ENCODE data around the gene IQSEC2.

Gene IQSEC2

DNA sequence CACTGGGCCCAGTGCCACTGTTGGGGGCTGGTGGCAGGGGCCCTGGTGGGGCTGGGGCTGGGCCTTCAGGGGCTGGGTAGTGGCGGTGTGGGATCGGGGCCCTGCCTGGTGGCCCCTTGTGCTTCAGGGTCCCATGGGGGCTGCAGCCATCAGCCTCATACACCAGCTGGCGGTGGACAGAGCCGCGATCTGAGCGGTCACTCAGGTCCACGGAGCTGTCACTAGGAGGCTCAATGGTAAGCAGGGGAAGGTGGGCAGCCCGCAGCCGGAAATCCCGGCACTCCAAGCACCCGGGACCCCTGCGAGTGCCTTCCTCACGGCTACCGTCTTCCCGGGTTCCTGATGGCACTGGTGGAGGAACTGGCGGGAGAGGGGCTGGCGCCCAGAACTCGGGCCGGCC is 30.8 kb downstream of the IQSEC2 start:
- Histone ChIP-seq H3K4me2 (ENCODE audit: low read length) (no peak overlapping the region), H3K4me3 (ENCODE audit: low read length) (no peak overlapping the region), H3K36me3 (ENCODE audit: control insufficient read depth, insufficient read depth, low read length) (no peaks in the 10 kb centered on the region), H3K56ac (ENCODE audit: low read length) (no peak overlapping the region), H4K5ac (ENCODE audit: low read length) (no peak overlapping the region), H3K27me3 (ENCODE audit: insufficient read depth, low read length, poor library complexity) (no peaks in the 10 kb centered on the region), H4K8ac (ENCODE audit: low read depth, low read length) (no peak overlapping the region), H3K18ac (ENCODE audit: low read length) (no peak overlapping the region), H3K27ac (ENCODE audit: low read depth, low read length) (no peak overlapping the region), H3K79me2 (ENCODE audit: control insufficient read depth, insufficient read depth, low read length) (no peaks in the 10 kb centered on the region), H3K23ac (ENCODE audit: low read length) (no peak overlapping the region), H2BK120ac (ENCODE audit: low read depth, low read length) (no peak overlapping the region), H2AK5ac (ENCODE audit: low read length) (no peak overlapping the region), H3K4me1 (ENCODE audit: control insufficient read depth, low read depth, low read length) (no peaks in the 10 kb centered on the region), H2BK5ac (ENCODE audit: low read length) (no peak overlapping the region), H3K4ac (ENCODE audit: low read depth, low read length) (no peak overlapping the region), H3K9ac (ENCODE audit: low read length) (no peak overlapping the region), H2BK15ac (replicated peaks; ENCODE audit: low read depth) (no peak overlapping the region), H3K79me1 (ENCODE audit: low read length) (no peaks in the 10 kb centered on the region)
- DNase-seq, result no peak
- WGBS (ENCODE audit: extremely low coverage, insufficient coverage, low lambda C conversion rate), result no CpG with 5 or more reads among the region's 19 CpGs

- no peak overlapping the region for H3K4me2 ChIP-seq (ENCODE audit: low read length)
- H4K5ac ChIP-seq (ENCODE audit: low read length), result no peak overlapping the region
- H3K56ac ChIP-seq (ENCODE audit: low read length), result no peak overlapping the region
- H2AK5ac ChIP-seq (ENCODE audit: low read length), result no peak overlapping the region
- no peak overlapping the region for H2BK120ac ChIP-seq (ENCODE audit: low read depth, low read length)
- no peak overlapping the region for H3K18ac ChIP-seq (ENCODE audit: low read length)
- no peak overlapping the region for H4K8ac ChIP-seq (ENCODE audit: low read depth, low read length)
- H2BK15ac ChIP-seq (replicated peaks; ENCODE audit: low read depth), result no peak overlapping the region
- H3K36me3 ChIP-seq (ENCODE audit: control insufficient read depth, insufficient read depth, low read length), result no peaks in the 10 kb centered on the region
- H3K79me1 ChIP-seq (ENCODE audit: low read length), result no peaks in the 10 kb centered on the region
- H3K79me2 ChIP-seq (ENCODE audit: control insufficient read depth, insufficient read depth, low read length), result no peaks in the 10 kb centered on the region
- H3K4me1 ChIP-seq (ENCODE audit: control insufficient read depth, low read depth, low read length), result no peaks in the 10 kb centered on the region
- H3K23ac ChIP-seq (ENCODE audit: low read length), result no peak overlapping the region
- no peaks in the 10 kb centered on the region for H3K27me3 ChIP-seq (ENCODE audit: insufficient read depth, low read length, poor library complexity)
- H3K4me3 ChIP-seq (ENCODE audit: low read length), result no peak overlapping the region
- no peak overlapping the region for H3K27ac ChIP-seq (ENCODE audit: low read depth, low read length)
- no peak overlapping the region for H2BK5ac ChIP-seq (ENCODE audit: low read length)
- no peak for DNase-seq
- H3K4ac ChIP-seq (ENCODE audit: low read depth, low read length), result no peak overlapping the region
- no CpG with 5 or more reads among the region's 1 CpG for WGBS (ENCODE audit: extremely low coverage, insufficient coverage, low lambda C conversion rate)
- no peak overlapping the region for H3K9ac ChIP-seq (ENCODE audit: low read length)
Measured at GRCh38 chrX:53249408-53250042, 31.9 kb downstream of the IQSEC2 start.

DNA sequence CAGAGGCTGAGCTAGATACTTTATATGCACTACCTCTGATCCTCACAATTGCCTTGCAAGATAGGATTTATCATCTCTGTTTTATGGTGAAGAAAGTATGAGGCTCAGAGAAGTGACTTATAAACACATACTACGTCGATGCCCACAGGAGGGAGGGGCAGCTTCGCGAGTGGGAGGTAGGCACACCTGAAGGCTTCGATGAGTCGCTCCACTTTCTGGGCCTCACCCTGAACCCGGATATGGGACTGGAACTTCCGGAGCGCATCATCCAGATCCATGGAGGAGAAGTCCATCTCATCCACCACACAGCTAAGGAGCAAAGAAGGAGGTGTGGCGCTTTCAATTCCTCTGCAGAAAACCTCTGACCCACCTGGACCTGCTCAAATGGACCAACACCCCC is 33.5 kb downstream of the IQSEC2 start:
- Histone ChIP-seq H3K4me3 (ENCODE audit: low read length) (no peak overlapping the region), H3K9ac (ENCODE audit: low read length) (no peak overlapping the region), H3K27ac (ENCODE audit: low read depth, low read length) (no peak overlapping the region), H3K4me1 (ENCODE audit: control insufficient read depth, low read depth, low read length) (no peaks in the 10 kb centered on the region), H3K36me3 (ENCODE audit: control insufficient read depth, insufficient read depth, low read length) (no peaks in the 10 kb centered on the region), H2BK5ac (ENCODE audit: low read length) (no peak overlapping the region), H3K79me2 (ENCODE audit: control insufficient read depth, insufficient read depth, low read length) (no peaks in the 10 kb centered on the region), H3K27me3 (ENCODE audit: insufficient read depth, low read length, poor library complexity) (no peaks in the 10 kb centered on the region), H4K5ac (ENCODE audit: low read length) (no peak overlapping the region), H3K4me2 (ENCODE audit: low read length) (no peak overlapping the region), H3K79me1 (ENCODE audit: low read length) (no peaks in the 10 kb centered on the region), H2BK15ac (replicated peaks; ENCODE audit: low read depth) (no peak overlapping the region), H3K56ac (ENCODE audit: low read length) (no peak overlapping the region), H3K18ac (ENCODE audit: low read length) (no peak overlapping the region), H2BK120ac (ENCODE audit: low read depth, low read length) (no peak overlapping the region), H4K8ac (ENCODE audit: low read depth, low read length) (no peak overlapping the region), H3K4ac (ENCODE audit: low read depth, low read length) (no peak overlapping the region), H3K23ac (ENCODE audit: low read length) (no peak overlapping the region), H2AK5ac (ENCODE audit: low read length) (no peak overlapping the region)
- WGBS (ENCODE audit: extremely low coverage, insufficient coverage, low lambda C conversion rate), result no CpG with 5 or more reads among the region's 10 CpGs
- no peak for DNase-seq

GRCh38 chrX:53246231-53246630 is 35.2 kb downstream of the IQSEC2 start:
- no peak for DNase-seq
- Histone ChIP-seq H3K18ac (ENCODE audit: low read length) (no peak overlapping the region), H2BK15ac (replicated peaks; ENCODE audit: low read depth) (no peak overlapping the region), H2BK120ac (ENCODE audit: low read depth, low read length) (no peak overlapping the region), H3K79me2 (ENCODE audit: control insufficient read depth, insufficient read depth, low read length) (no peaks in the 10 kb centered on the region), H3K27ac (ENCODE audit: low read depth, low read length) (no peak overlapping the region), H3K4me2 (ENCODE audit: low read length) (no peak overlapping the region), H4K5ac (ENCODE audit: low read length) (no peak overlapping the region), H2AK5ac (ENCODE audit: low read length) (no peak overlapping the region), H3K4ac (ENCODE audit: low read depth, low read length) (no peak overlapping the region), H3K9ac (ENCODE audit: low read length) (no peak overlapping the region), H3K27me3 (ENCODE audit: insufficient read depth, low read length, poor library complexity) (no peaks in the 10 kb centered on the region), H4K8ac (ENCODE audit: low read depth, low read length) (no peak overlapping the region), H3K4me1 (ENCODE audit: control insufficient read depth, low read depth, low read length) (no peaks in the 10 kb centered on the region), H3K56ac (ENCODE audit: low read length) (no peak overlapping the region), H3K4me3 (ENCODE audit: low read length) (no peak overlapping the region), H2BK5ac (ENCODE audit: low read length) (no peak overlapping the region), H3K36me3 (ENCODE audit: control insufficient read depth, insufficient read depth, low read length) (no peaks in the 10 kb centered on the region), H3K23ac (ENCODE audit: low read length) (no peak overlapping the region), H3K79me1 (ENCODE audit: low read length) (no peaks in the 10 kb centered on the region)
- WGBS (ENCODE audit: extremely low coverage, insufficient coverage, low lambda C conversion rate), result no CpG with 5 or more reads among the region's 2 CpGs

DNA sequence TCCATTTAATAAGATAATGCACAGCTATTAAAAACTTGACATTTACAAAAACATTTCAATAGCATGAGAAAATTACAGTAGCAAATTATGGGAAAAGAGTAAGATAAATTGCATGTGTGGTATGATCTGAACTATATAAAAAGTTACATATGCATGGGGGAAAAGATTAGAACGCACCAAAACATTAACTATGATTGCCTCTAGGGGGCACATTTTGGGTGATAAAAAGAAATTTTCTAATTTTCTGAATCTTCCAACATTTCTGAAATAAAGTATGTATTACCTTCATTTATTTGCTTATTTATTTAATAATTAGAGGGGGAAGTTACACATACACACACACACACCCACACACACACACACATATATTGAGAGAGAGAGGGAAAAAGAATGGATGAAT is 36.8 kb downstream of the IQSEC2 start:
- WGBS (ENCODE audit: extremely low coverage, insufficient coverage, low lambda C conversion rate), result no CpG with 5 or more reads among the region's 1 CpG
- Histone ChIP-seq H3K9ac (ENCODE audit: low read length) (no peak overlapping the region), H3K4me1 (ENCODE audit: control insufficient read depth, low read depth, low read length) (no peaks in the 10 kb centered on the region), H3K79me1 (ENCODE audit: low read length) (no peaks in the 10 kb centered on the region), H3K56ac (ENCODE audit: low read length) (no peak overlapping the region), H3K79me2 (ENCODE audit: control insufficient read depth, insufficient read depth, low read length) (no peaks in the 10 kb centered on the region), H4K5ac (ENCODE audit: low read length) (no peak overlapping the region), H2BK5ac (ENCODE audit: low read length) (no peak overlapping the region), H3K4me2 (ENCODE audit: low read length) (no peak overlapping the region), H3K27me3 (ENCODE audit: insufficient read depth, low read length, poor library complexity) (no peaks in the 10 kb centered on the region), H3K27ac (ENCODE audit: low read depth, low read length) (no peak overlapping the region), H3K18ac (ENCODE audit: low read length) (no peak overlapping the region), H4K8ac (ENCODE audit: low read depth, low read length) (no peak overlapping the region), H2AK5ac (ENCODE audit: low read length) (no peak overlapping the region), H2BK120ac (ENCODE audit: low read depth, low read length) (no peak overlapping the region), H3K36me3 (ENCODE audit: control insufficient read depth, insufficient read depth, low read length) (no peaks in the 10 kb centered on the region), H3K4me3 (ENCODE audit: low read length) (no peak overlapping the region), H3K23ac (ENCODE audit: low read length) (no peak overlapping the region), H3K4ac (ENCODE audit: low read depth, low read length) (no peak overlapping the region), H2BK15ac (replicated peaks; ENCODE audit: low read depth) (no peak overlapping the region)
- no peak for DNase-seq

DNA sequence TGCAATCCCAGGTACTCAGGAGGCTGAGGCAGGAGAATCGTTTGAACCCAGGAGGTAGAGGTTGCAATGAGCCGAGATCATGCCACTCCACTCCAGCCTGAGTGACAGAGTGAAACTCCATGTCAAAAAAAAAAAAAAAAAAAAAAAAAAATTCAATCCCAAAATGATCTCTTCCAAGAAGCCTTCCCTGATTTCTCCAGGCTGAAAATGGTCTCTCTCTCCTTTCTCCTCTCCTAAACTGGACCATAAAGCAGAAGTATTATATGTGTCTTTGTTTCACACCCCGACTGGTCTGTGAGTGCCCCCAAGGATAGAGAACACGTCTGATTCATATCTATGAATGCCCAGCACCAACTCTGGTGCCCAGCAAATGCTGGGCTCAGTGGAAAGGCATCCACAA is 39.1 kb downstream of the IQSEC2 start:
- H3K4me2 ChIP-seq (ENCODE audit: low read length), result no peak overlapping the region
- no peak overlapping the region for H4K8ac ChIP-seq (ENCODE audit: low read depth, low read length)
- no peak overlapping the region for H3K27ac ChIP-seq (ENCODE audit: low read depth, low read length)
- H2AK5ac ChIP-seq (ENCODE audit: low read length), result no peak overlapping the region
- H3K4me3 ChIP-seq (ENCODE audit: low read length), result no peak overlapping the region
- H3K79me2 ChIP-seq (ENCODE audit: control insufficient read depth, insufficient read depth, low read length), result no peaks in the 10 kb centered on the region
- no peak overlapping the region for H3K9ac ChIP-seq (ENCODE audit: low read length)
- no peak overlapping the region for H3K18ac ChIP-seq (ENCODE audit: low read length)
- H3K56ac ChIP-seq (ENCODE audit: low read length), result no peak overlapping the region
- H4K5ac ChIP-seq (ENCODE audit: low read length), result no peak overlapping the region
- no peak overlapping the region for H3K4ac ChIP-seq (ENCODE audit: low read depth, low read length)
- H3K79me1 ChIP-seq (ENCODE audit: low read length), result no peaks in the 10 kb centered on the region
- H3K4me1 ChIP-seq (ENCODE audit: control insufficient read depth, low read depth, low read length), result no peaks in the 10 kb centered on the region
- H2BK120ac ChIP-seq (ENCODE audit: low read depth, low read length), result no peak overlapping the region
- no peak overlapping the region for H3K23ac ChIP-seq (ENCODE audit: low read length)
- H3K27me3 ChIP-seq (ENCODE audit: insufficient read depth, low read length, poor library complexity), result no peaks in the 10 kb centered on the region
- no peaks in the 10 kb centered on the region for H3K36me3 ChIP-seq (ENCODE audit: control insufficient read depth, insufficient read depth, low read length)
- WGBS (ENCODE audit: extremely low coverage, insufficient coverage, low lambda C conversion rate), result no CpG with 5 or more reads among the region's 4 CpGs
- no peak overlapping the region for H2BK15ac ChIP-seq (replicated peaks; ENCODE audit: low read depth)
- DNase-seq, result no peak
- H2BK5ac ChIP-seq (ENCODE audit: low read length), result no peak overlapping the region
